CD4-positive, alpha-beta T cell treated with Interleukin-17A for 4 hours (primary cell): ENCODE measurements around the gene ARFIP1.
"Not testable (repeated sequence)": the region's sequence is repeated elsewhere in the genome, so short reads cannot be mapped to it uniquely, and the experiment has no call there.

Experiments
- DNase-seq: peaks from one replicate; pipeline ENCODE4 v3.0.0-alpha.2; 2020; ENCODE audit warnings: mixed read lengths

ARFIP1 gene

GRCh38 chr4:152785639-152786615 is 6.2 kb downstream of the ARFIP1 start:
- DNase-seq, result no peak

DNA sequence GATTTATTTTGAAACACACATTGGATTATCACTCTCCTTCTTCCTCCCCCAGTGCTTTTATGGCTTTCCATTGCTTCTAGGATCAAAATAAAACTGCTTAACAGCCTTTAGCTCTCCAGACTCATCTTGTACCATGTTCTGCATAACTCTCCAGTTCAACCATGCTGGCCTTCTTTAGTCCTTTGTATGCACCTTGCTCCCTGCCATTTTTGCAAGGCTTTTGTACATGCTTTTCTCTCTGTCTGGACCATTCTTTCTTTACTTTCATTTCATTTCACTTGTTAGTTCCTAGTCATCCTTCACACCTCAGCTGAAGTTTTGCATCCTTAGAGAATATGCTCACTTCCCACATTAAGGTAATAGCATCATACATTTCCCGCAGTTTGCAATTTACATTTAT is 6.9 kb downstream of the ARFIP1 start:
- DNase-seq, result no peak

DNA sequence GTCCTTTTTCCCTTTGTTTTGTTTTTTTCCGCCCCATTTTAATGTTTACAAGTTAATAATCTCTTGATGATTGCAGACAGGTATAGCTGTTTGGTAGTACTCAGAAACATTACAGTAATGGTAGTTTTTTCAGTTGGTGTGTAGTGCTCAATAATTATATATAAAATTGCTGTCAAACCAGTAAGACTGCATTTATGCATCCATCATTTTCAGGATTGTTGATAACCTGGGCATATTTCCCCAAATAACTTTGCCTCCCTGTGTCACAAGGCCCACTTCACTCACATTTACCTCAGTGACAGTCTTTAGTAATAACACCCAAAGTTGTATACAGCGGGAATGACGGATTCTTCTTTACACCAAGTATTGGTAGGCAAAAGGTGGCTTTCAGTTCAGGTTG is 16.1 kb downstream of the ARFIP1 start:
- DNase-seq, result no peak

GRCh38 chr4:152803541-152803940 is 23.8 kb downstream of the ARFIP1 start:
- no peak for DNase-seq

DNA sequence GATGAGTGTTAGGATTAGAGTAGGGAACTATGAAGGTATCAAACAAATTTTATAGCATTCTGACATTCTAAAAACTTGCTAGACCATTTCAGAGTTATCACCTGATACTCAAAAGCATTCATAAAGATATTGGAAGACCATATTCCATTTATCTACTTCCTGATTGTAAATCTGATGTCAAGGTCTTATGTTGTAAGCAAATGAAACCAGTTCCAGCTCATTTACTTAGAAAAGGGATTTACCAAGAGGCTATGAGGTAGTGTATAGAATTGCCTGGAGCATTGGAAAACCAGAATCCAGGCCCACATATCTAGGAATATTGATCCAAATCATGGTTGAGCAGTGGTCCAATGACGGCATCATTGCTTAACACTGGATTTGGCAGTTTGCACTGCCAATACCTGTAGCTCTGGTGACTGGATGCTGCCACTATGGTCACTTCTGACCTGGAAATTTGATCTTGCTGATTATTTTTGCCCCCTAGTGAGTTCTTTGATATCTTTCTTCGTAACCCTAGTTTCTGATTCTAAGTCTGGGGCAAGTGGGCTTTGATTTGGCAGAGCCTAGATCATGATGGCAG is 25.4 kb downstream of the ARFIP1 start:
- no peak for DNase-seq

DNA sequence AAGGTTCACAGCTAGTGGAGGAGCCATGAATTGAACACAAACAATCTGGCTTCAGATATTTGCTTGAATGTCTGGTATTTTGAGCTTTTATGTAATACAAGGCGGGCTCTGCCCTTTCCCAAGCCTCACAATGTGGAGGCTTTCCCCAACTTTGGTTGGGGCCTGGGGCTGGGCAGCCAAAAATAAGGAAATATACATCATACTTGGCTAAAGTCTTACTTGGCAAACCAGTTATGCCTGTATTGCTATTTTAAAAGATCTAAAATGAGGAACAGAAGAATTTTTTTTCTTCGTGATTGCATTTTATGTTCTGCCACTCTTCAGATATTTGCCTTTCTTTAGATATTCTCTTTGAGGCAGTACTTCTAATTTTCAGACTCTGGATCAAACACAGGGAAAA is 26.1 kb downstream of the ARFIP1 start:
- DNase-seq, result no peak

GRCh38 chr4:152806501-152807125 is 26.9 kb downstream of the ARFIP1 start:
- no peak for DNase-seq

DNA sequence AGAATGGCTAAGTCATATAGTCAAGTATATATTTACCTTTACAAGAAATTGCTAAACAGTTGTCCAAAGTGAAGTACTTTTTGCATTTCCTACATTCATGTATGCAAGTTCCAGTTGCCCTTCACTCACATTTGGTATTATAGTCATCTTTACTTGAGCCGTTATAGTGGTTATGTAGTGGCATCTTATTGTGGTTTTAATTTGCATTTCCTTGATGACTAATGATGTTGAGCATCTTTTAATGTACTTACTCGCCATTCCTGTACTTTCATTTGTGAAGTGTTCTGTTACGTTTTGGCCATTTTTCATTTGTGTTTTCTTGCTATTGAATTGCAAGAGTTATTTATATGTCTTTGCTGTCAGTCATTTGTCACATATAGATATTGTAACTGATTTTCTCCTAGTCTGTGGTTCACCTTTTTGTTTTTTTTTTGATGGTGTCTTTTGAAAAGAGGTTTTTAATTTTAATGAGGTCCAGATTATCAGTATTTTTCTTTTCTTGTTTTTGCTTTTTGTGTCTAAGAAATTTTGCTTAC is 27.6 kb downstream of the ARFIP1 start:
- no peak for DNase-seq

- DNase-seq, result no peak
Measured at GRCh38 chr4:152808670-152809069, 28.9 kb downstream of the ARFIP1 start.

DNA sequence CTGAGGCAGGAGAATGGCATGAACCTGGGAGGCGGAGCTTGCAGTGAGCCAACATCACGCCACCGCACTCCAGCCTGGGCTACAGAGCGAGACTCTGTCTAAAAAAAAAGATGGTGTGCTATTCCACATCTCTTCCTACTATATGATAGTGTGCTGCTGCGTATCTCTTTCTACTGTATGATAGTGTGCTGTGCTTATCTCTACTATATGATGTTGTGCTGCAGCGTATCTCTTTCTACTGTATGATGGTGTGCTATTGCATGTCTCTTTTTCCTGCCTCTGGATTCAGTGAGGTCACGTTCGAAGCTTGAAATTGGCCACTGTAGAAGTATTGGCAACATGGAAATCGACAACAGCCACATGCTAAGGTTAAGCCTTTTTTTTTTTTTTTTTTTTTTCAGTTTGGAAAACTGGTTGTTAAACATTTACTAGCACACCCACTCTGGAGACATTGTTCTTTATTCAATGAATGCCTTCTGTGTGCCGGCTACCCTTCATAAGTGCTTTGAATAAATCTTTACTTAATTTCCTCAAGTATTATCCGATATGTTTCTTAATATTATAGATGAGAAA is 31.0 kb downstream of the ARFIP1 start:
- no peak for DNase-seq

DNA sequence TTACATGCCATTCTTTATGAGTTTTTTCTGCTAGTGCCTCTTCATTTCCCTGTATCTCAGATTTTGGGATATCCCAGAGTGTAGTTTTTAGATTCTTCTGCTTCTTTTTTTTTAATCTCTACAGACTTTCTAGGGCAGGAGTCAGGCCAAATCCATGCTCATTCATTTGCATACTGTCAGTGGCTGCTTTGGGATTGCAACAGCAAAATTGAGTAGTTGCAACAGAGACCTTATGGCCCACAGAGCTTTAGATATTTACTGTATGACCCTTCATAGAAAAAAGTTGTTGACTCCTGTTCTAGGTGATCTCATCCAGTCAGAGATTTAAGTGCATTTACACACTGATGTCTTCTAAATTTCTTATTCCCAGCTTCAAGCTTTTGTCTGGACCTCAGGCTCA is 35.3 kb downstream of the ARFIP1 start:
- DNase-seq, result no peak

GRCh38 chr4:152817331-152817730 is 37.6 kb downstream of the ARFIP1 start:
- no peak for DNase-seq

GRCh38 chr4:152819026-152819645 is 39.4 kb downstream of the ARFIP1 start:
- DNase-seq, result no peak

DNA sequence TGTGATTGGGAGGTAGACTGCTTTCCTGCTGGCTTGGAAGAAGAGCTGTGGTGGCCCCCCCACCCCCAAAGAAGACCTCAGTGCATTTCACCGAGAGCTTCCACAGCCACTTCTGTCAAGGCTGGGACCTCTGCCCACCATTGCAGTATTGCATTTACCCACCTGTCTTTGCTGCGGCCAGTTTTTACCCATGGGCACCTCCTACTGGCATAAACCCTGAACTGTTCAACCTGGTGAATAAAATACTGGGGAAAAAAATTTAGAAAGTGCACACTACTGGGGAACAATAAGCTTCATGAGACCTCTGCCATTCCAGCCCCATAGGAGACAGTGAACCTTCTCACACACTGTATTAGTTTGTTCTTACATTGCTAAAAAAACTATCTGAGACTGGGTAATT is 40.3 kb downstream of the ARFIP1 start:
- DNase-seq, result no peak

GRCh38 chr4:152822323-152822722 is 42.6 kb downstream of the ARFIP1 start:
- no peak for DNase-seq

DNA sequence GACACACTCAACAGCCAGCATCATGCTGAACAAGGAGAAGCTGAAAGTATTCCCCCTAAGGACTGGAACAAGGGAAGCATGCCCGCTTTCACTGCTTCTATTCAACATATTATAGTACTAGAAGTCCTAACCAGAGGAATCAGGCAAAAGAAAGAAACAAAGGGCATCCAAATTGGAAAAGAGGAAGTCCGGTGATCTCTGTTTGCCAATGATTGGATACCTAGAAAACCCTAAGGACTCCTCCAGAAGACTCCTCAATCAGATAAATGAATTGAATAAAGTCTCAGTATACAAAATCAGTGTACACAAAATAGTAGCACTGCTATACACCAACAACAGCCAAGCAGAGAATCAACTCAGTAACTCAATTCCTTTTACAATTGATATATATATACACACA is 44.8 kb downstream of the ARFIP1 start:
- DNase-seq, result no peak

DNA sequence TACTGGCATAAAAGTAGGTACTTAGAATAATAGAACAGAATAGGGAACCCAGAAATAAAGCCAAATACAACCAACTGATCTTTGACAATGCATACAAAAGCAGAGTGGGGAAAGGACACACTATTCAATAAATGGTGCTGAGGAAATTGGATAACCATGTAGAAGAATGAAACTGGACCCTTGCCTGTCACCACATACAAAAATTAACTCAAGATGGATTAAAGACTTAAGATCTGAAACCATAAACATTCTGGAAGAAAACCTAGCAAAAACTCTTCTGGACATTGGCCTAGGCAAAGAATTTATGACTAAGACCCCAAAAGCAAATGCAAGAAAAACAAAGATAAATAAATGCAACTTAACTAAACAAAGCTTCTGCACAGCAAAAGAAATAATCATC is 45.6 kb downstream of the ARFIP1 start:
- no peak for DNase-seq

GRCh38 chr4:152828122-152828521 is 48.4 kb downstream of the ARFIP1 start:
- DNase-seq, result no peak

DNA sequence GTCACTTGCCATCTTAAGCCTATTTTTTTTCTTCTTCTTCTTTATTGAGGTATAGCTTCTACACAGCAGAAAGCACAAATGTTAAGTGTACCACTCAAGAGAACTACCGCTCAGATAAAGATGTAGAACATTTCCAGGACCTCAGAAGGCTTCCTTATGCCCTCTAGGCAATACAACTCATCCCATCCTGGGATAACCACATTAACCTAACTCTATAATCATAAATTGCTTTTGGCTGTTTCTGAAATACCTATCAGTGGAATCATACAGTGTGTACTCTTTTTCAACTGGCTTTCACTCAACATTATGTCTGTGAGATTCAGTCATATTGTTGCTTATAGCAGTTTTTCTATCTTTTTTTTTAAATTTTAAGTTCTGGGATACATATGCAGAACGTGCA is 51.7 kb downstream of the ARFIP1 start:
- no peak for DNase-seq

- DNase-seq, result no peak
Measured at GRCh38 chr4:152836936-152837335, 57.2 kb downstream of the ARFIP1 start.

DNA sequence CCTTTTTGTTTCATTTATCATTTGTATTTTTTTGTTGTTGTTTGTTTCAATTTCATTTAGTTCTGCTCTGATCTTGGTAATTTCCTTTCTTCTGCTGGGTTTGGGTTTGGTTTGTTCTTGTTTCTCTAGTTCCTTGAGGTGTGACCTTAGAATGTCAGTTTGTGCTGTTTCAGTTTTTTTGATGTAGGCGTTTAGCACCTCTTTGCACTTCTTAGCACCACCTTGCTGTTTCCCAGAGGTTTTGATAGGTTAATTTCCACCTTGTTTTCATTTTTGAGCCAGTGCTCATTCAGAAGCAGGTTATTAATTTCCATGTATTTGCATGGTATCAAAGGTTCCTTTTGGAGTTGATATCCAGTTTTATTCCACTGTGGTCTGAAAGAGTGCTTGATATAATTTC is 60.0 kb downstream of the ARFIP1 start:
- not testable (repeated sequence) for DNase-seq

GRCh38 chr4:152843481-152844090 is 63.8 kb downstream of the ARFIP1 start:
- DNase-seq, result no peak
